Measurements from ENCODE around the gene SZT2.

DNA sequence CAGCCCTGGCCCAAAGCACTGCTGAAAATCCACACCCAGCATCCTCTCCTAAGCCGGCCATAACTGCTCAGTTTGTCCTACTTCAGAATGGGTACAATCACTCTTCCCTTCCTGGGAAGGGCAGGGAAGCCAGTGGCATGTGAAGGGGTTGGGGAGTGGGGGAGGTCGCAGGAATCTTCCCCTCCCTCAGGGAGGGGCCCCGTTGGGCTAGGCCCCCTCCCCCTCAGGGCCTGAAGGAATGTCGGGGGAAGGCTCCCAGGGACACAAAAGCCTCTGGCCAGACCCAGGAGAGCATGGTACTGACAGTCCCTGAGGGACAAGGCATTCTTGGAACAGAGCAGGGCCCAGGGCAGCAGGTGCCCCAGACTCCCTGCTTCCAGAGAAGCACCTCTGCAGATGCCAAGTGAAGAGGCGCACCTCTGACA, 23.1 kb upstream of the SZT2 start:
- TF ChIP-seq POLR2A (IDR thresholded peaks at IDR 0.05): no peak
- TF ChIP-seq, protein P1, sequence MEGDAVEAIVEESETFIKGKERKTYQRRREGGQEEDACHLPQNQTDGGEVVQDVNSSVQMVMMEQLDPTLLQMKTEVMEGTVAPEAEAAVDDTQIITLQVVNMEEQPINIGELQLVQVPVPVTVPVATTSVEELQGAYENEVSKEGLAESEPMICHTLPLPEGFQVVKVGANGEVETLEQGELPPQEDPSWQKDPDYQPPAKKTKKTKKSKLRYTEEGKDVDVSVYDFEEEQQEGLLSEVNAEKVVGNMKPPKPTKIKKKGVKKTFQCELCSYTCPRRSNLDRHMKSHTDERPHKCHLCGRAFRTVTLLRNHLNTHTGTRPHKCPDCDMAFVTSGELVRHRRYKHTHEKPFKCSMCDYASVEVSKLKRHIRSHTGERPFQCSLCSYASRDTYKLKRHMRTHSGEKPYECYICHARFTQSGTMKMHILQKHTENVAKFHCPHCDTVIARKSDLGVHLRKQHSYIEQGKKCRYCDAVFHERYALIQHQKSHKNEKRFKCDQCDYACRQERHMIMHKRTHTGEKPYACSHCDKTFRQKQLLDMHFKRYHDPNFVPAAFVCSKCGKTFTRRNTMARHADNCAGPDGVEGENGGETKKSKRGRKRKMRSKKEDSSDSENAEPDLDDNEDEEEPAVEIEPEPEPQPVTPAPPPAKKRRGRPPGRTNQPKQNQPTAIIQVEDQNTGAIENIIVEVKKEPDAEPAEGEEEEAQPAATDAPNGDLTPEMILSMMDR (IDR thresholded peaks at IDR 0.05): no peak
